NCI-H187 (cell line): ENCODE measurements around the gene RRBP1.

Experiments used
- DNase-seq, 2 experiments: peaks; one replicate each; lab custom pipeline; 2025; lab: John Stamatoyannopoulos, UW

RRBP1 gene

DNA sequence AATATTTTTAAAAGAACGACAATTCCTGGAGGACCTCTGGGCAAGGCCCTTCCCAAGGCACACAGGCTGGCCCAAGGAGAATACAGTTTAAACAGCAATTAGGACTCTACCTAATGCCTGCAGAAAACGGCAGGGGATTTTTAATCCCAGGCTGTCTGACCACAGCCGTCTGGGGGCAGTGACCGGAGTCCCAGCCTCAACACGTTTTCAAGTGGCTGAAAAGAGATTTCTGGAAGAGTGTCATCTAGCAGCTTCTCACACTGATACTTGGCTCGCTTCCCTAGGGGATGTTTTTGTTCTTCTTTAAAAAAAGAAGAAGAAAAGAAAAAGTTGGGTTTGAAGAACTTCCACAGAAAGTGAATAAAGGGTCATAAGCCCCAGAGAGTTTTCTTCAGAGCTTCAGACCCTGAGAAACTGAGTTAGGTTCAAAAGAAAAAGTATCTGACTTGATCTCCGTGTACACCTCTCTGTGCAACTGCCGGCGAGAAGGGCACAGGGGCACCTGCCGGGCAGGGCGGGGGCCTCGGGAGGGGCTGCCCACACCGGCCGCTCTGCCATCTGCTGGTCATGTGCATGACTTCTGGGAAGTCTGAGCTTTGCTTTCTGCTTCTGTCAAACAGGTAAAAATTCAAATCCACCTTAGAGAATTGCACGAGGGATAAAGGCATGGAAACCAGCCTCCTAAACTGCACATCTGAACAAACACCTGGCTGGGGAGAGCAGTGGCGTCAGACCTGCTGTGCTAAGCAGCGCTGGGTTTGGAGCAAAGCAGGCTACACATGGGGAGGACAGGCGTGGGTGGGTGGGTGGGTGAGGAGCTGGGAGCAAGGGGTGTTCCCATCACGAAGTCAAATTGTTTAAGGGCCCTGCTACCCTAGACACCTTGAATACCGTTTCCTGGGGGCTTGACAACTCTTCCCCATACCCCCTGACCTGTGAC is 33.0 kb downstream of the RRBP1 start:
- peak in 1 of 2 experiments; percentile 2 for DNase-seq

DNA sequence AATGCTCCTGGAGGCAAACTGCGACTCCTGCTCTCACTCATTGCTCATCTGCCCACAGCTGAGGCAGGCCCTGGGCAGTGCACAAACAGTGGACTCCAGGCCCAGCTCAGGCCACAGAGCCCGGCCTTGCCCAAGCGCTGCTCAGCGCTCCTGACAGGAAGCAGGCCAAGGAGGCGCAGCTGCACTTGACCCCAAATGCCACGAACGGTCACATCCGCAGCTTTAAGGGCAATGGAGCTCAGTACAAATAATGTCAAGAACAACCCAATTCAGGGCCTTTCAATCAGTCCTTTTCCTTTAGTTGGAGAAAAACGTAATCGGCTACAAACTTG is 33.8 kb downstream of the RRBP1 start:
- no peak for DNase-seq

GRCh38 chr20:17647391-17648314 is 34.4 kb downstream of the RRBP1 start:
- DNase-seq, result no peak

- no peak for DNase-seq
These were observed 35.1 kb downstream of the RRBP1 start for GRCh38 chr20:17646961-17647301.

GRCh38 chr20:17646209-17646960 is 35.7 kb downstream of the RRBP1 start:
- DNase-seq, result no peak

GRCh38 chr20:17645546-17646208 is 36.4 kb downstream of the RRBP1 start:
- DNase-seq, result no peak

DNA sequence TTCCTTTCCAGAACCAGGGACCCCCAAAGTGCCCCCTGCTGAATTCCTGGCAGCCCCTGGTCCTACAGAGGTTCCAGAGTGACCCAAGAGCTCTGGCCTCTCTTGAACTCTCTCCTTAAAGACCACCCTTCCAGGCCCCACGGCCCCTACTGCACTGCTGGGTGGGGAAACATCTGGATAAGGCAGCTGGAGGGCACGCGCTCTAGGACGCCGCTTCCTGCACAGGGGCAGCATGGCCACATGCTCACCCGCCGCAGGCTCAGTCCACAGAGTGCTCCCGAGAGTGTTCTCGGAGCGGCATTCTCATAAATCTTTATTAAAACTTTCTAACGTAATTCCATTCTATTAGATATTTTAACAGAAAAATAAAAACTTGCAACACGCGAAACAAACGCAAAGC is 37.0 kb downstream of the RRBP1 start:
- no peak for DNase-seq

DNA sequence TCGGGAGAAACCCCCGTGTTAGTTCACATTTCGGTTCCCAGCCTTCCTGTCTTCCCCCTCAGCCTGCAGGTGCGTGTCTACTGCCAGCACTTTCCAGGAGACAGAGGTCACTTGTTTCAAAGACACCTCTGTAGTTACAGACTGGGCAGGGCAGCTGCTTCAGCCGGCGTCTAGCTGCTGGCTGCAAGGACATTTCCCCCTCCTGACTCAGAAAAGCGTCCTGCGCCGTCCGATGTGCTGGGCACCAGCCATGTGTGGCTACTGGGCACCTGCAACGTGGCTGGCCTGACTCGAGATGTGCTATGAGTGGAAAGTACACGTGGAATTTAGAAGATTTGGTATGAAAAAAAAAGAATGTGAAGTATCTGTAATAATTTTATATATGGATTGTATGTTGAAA is 37.6 kb downstream of the RRBP1 start:
- no peak for DNase-seq

- no peak for DNase-seq
These were observed 38.4 kb downstream of the RRBP1 start for GRCh38 chr20:17643531-17644188.

DNA sequence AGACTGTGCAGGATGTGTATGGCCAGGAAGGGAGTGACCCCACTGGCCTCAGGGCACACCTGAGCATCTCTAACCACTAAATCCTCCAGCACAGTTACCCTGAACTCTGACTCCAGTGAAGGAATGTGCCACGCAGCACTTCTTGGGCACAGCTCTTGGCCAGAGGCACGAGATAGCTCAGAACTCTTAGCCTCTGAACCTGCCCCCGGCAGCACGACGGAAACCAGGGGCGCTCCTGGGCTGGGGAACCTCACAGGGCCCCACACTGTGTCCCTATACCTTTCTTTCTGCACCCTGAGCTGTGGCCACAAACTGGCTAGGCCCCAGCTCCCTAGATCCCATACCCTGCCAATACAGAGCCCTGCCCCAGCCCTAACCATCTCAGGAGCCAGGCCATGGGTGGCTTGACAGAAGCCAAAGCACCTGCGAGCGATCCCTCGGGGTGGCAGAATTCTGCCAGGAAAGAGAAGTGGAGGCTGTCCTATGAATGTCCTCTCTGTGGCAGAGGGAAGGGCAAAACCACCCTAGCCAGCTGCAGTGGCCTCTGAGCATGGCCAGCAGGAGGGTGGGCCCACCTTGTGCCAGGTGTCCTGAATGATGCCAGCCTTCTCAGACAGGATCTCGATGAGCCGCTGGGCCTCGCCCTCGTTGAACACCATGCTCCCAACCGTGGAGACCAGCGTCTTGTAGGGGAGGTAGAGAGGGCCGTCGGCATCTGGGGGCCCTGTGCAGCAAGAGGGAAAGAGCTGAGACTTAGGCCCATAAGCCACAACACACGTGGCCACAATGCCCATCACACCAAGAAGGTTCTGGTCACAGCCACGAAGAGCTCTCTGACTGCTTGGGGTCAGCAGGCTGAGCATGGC is 39.4 kb downstream of the RRBP1 start:
- DNase-seq, result no peak

DNA sequence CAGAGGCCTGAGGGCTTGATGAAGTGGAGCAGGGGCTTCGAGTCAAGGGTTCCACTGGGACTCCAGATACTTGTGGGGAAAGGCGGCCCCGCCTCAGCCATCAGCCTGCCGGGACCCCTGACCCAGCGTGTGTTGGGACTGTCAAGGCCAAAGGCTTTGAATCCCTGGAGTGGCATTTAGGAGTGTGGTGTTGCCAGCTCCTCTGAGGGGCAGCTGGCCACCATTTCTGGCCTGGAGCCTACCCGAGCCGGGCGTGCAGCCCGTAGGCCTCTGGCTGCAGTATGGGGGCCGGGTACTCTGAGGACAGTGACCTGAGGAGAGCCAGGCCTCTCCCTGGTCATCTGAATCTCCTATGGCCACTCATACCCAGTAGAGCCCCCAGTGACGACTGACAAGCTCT is 40.0 kb downstream of the RRBP1 start:
- no peak for DNase-seq

DNA sequence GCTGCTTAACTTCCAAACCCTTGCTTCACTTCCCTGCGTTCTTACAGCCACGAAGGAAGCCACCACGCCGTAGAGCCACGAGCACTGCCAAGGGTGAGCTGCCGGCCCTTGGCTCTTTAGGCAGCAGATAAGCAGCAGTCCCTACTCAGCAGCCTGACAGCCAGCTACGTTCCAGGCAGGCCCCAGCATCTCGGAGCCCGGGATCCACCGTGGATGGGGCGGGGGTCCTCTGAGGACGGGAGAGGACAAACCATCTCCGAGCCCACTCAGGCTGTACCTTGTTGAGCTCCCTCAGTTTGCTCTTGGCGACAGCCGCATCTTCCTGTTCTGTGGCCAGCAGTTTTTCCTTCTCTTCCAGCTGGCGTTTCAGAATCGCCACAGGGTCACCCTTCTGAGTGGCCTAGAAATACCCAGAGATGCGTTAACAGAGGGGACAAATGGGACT is 40.5 kb downstream of the RRBP1 start:
- DNase-seq, result no peak

DNA sequence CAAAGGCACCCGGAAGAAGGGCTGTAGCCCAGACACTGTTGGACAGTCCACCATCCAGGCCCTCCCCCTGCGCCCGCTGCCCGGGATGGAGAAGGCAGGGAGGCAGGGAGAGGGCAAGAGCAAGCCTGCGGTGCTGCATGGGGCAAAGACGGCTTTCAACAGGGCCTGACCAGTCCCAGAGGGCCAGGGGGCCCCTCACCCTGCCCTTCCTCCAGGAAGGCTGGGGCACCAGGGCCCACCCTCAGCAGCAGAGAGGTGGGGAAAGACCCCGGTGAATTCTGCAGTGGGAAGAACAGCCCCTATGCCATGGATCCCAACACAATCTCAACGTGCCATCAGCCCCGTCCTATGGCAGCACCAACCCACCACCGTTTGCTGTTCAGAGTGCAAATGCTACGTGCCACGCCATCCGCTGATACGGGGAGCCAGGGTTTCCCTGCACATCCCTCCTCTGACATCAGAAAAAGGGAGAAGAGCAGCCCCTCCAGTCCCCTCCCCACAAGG is 41.1 kb downstream of the RRBP1 start:
- DNase-seq, result no peak

- DNase-seq, result no peak
These were observed 41.7 kb downstream of the RRBP1 start for GRCh38 chr20:17640146-17640874.

- DNase-seq, result no peak
These were observed 43.1 kb downstream of the RRBP1 start for GRCh38 chr20:17638835-17639407.

- DNase-seq, result no peak
These were observed 43.9 kb downstream of the RRBP1 start for GRCh38 chr20:17637985-17638640.

DNA sequence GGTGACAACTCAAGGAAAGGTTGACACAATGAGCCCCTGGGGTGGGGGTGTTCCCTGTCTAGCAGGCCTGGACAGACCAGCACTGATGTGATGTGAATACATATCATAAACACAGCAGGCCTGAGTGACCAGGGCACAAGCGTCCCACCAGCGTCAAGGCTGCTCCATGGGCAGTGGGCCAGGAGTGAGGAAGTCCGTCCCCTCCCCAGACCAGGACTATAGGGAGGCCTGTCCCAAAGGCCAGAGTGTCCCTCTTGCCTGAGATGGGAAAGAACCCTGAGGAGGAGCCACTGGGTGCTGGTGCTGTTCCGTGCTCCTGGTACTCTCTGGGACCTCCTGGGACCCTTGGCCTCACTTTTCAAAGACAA is 44.6 kb downstream of the RRBP1 start:
- no peak for DNase-seq
